Right renal pelvis (tissue), 4 donors: Measurements from ENCODE around the gene CADM1. TPM values are rescaled to one million over a fixed set of nuclear protein-coding genes. Genes with fewer than 3 reads are reported as not detected.
"Not testable (repeated sequence)": the region's sequence is repeated elsewhere in the genome, so short reads cannot be mapped to it uniquely, and the experiment has no call there.

Experiments
- DNase-seq, 4 donors: peaks; one replicate each; pipeline ENCODE4 v3.0.0-alpha.2; 2013; ENCODE audit warnings: low read depth in 4 of 4, low spot score in 3 of 4, missing footprints in 1 of 4
- polyA plus RNA-seq, 4 donors: library from polyadenylated mRNA; unstranded; fragments of 120-200 nt; gene quantifications; one replicate each; pipeline ENCODE4 v1.2.1, GENCODE V29; 2013; ENCODE audit not compliant: insufficient read length in 4 of 4

CADM1 gene
- polyA plus RNA-seq, 4 donors, result 126 to 146 (median 136) TPM

DNA sequence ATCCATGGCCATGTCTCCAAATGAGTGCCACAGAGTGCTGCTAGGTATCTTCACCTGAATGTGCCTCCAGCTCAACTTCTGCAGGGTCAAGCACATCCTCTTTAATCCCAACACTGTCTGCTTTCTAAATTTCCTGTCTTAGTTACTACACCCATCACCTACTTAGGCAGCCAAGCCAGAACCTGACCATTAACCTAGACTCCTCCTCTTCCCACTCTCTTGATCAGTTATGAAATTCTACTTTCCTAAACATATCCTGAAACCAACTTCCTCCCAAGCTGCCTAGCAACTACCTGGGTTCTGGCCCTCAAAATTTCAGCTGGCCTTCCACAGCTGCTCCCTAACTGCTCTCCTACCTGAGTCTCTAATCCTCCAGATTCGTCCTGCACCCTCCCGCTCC is 22.7 kb downstream of the CADM1 start:
- no peak for DNase-seq

DNA sequence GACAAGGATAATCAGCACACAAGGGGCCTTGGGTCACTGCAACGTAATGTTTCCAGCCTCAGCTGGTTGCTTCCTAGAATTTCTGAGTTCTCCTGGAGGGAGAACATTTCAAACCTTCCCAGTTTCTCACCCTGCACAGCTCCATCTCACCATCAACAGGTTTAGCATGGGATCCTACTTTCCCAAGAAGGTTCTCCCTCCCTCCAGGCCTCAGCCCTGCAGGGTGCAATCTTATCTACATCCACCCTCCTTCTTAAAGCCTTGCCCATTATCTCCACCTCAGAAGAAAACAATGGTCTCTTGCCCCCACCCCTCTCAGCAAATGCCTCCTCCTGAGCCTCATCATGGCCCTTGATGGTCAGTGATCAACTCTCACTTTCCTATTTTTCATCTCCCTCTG is 23.6 kb downstream of the CADM1 start:
- no peak for DNase-seq

GRCh38 chr11:115477410-115477809 is 26.8 kb downstream of the CADM1 start:
- no peak for DNase-seq

GRCh38 chr11:115476463-115477286 is 27.5 kb downstream of the CADM1 start:
- no peak for DNase-seq

GRCh38 chr11:115475564-115475963 is 28.7 kb downstream of the CADM1 start:
- no peak for DNase-seq

DNA sequence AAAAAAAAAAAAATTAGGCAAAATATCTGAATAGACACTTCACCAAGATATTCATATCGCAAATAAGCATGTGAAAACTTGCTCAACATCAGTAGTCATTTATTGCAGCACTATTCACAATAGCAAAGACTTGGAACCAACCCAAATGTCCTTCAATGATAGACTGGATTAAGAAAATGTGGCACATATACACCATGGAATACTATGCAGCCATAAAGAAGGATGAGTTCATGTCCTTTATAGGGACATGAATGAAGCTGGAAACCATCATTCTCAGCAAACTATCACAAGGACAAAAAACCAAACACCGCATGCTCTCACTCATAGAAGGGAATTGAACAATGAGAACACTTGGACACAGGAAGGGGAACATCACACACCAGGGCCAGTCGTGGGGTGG is 29.9 kb downstream of the CADM1 start:
- not testable (repeated sequence) for DNase-seq

GRCh38 chr11:115473167-115473566 is 31.0 kb downstream of the CADM1 start:
- DNase-seq, result no peak

GRCh38 chr11:115471367-115471766 is 32.8 kb downstream of the CADM1 start:
- DNase-seq, result no peak

GRCh38 chr11:115470928-115471327 is 33.3 kb downstream of the CADM1 start:
- no peak for DNase-seq

DNA sequence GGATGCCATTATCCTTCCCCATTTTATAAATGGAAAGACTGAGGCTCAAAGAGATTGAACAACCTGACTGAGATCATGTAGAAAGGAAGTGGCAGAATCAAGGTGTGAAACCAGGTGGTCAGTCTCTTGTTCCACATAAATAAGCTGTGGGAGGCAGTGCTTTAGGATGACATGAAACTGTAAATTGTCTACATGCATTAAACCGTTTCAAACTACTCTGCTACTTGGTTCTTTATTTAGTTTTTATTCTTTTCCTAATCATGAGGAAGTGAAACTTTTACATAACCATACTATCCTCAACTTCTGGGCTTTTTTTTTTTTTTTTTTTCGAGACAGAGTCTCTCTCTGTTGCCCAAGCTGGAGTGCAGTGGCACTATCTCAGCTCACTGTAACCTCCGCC is 34.9 kb downstream of the CADM1 start:
- DNase-seq, result no peak

GRCh38 chr11:115466122-115466521 is 38.1 kb downstream of the CADM1 start:
- DNase-seq, result no peak

- DNase-seq, result no peak
These were observed 39.9 kb downstream of the CADM1 start for GRCh38 chr11:115464269-115464668.

- DNase-seq, result no peak
These were observed 40.6 kb downstream of the CADM1 start for GRCh38 chr11:115463606-115464005.

GRCh38 chr11:115462757-115463156 is 41.5 kb downstream of the CADM1 start:
- no peak for DNase-seq

GRCh38 chr11:115462004-115462541 is 42.1 kb downstream of the CADM1 start:
- peak in 1 of 4 donors; percentile 20 for DNase-seq

DNA sequence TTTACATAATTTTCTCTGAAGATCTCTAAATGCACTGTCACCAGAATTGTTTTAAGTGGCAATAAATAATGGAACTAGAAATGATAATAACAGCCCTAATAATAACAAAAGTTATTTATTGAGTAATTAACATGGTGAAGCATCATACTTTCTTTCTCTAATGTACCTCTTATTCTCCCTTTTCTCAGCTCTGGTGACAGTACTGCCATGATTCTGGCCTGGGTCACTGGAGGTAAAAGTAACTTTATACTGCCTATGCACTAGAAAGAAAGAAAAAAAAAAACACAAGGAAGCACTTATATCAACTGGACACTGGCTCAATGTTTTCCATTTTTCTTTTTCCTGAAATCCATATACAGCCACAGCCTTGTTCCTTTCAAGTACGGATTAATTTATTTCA is 43.7 kb downstream of the CADM1 start:
- DNase-seq, result no peak

- DNase-seq, result no peak
These were observed 44.7 kb downstream of the CADM1 start for GRCh38 chr11:115459563-115459962.

GRCh38 chr11:115458877-115459276 is 45.3 kb downstream of the CADM1 start:
- DNase-seq, result no peak

DNA sequence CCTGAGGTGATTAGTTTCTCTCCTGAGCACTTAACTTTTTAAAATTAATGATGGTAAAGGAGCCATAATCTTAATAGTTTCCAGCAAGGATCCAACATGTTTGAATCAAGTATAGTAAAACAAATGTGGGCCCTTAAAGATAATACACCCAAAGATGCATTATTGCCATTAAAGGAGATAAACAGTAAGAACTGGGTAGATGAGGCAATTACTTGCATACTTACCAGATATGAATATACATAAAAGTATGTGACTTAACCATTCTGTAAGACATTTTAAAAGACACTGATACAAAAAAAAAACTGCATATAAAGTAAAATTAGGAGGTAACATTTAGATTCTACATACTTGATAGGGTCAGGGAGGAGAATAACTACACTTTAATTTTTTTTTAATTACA is 48.2 kb downstream of the CADM1 start:
- DNase-seq, result no peak

GRCh38 chr11:115455613-115456012 is 48.6 kb downstream of the CADM1 start:
- no peak for DNase-seq

- no peak for DNase-seq
These were observed 49.7 kb downstream of the CADM1 start for GRCh38 chr11:115454525-115454924.

GRCh38 chr11:115453693-115454490 is 50.3 kb downstream of the CADM1 start:
- DNase-seq, result no peak
